Ectodermal cell (in vitro differentiated cells): ENCODE measurements around the gene RAPH1.

Experiments used
- H3K27ac ChIP-seq: 2 replicates; pipeline ENCODE4 v1.7.0; 2013; ENCODE audit warnings: mild to moderate bottlenecking, low read depth, low read length; ENCODE audit not compliant: insufficient read depth, poor library complexity, severe bottlenecking
- H3K27me3 ChIP-seq: 2 replicates; pipeline ENCODE4 v1.7.0; 2013; ENCODE audit warnings: mild to moderate bottlenecking, low read length; ENCODE audit not compliant: insufficient read depth, control insufficient read depth, poor library complexity, severe bottlenecking
- H3K36me3 ChIP-seq: one replicate; pipeline ENCODE4 v1.7.0; 2013; ENCODE audit warnings: low read length; ENCODE audit not compliant: control insufficient read depth, insufficient read depth
- H3K4me1 ChIP-seq: one replicate; pipeline ENCODE4 v1.7.0; 2013; ENCODE audit warnings: low read length; ENCODE audit not compliant: control insufficient read depth, insufficient read depth
- H3K4me3 ChIP-seq: 2 replicates; pipeline ENCODE4 v1.7.0; 2013; ENCODE audit warnings: low read depth, low read length, control low read depth; ENCODE audit not compliant: insufficient read depth
- H3K9me3 ChIP-seq: 2 replicates; pipeline ENCODE4 v1.7.0; 2013; ENCODE audit warnings: mild to moderate bottlenecking, low read length, moderate library complexity; ENCODE audit not compliant: control insufficient read depth
- WGBS, 2 experiments: methylation state at CpG; one replicate each; pipeline ENCODE4 v1.1.7; 2013; ENCODE audit warnings: missing lambda C conversion rate in 2 of 2; 5-methylcytosine and 5-hydroxymethylcytosine counted together

Gene RAPH1

GRCh38 chr2:203346612-203347011, 188.5 kb downstream of the RAPH1 start:
- Histone ChIP-seq H3K36me3 (no peaks in the 10 kb centered on the region), H3K4me1 (no peaks in the 10 kb centered on the region)
- no CpG with 5 or more reads among the region's 1 CpG for WGBS, 2 experiments

GRCh38 chr2:203344667-203345066, 190.4 kb downstream of the RAPH1 start:
- peaks cover 8% of the 10 kb centered on the region for H3K4me1 ChIP-seq
- H3K4me3 ChIP-seq, result no peak overlapping the region
- H3K36me3 ChIP-seq, result no peaks in the 10 kb centered on the region
- 93 to 96% methylated on average over 12 of the region's 12 CpGs for WGBS, 2 experiments
- H3K9me3 ChIP-seq, result no peaks in the 10 kb centered on the region
- no peaks in the 10 kb centered on the region for H3K27me3 ChIP-seq
- H3K27ac ChIP-seq, result no peak overlapping the region

More at GRCh38 chr2:203346612-203347011, 188.5 kb downstream of the RAPH1 start:
- no peak overlapping the region for H3K27ac ChIP-seq
- H3K4me3 ChIP-seq, result no peak overlapping the region
- no peaks in the 10 kb centered on the region for H3K27me3 ChIP-seq
- no peaks in the 10 kb centered on the region for H3K9me3 ChIP-seq
